GM21723 (cell line): ENCODE data around the gene PTPRZ1.

Experiments
- ATAC-seq: cut with Tn5 transposase; IDR thresholded peaks from one replicate; pipeline ENCODE4 v1.9.1; 2021; ENCODE audit warnings: mild to moderate bottlenecking, moderate library complexity; ENCODE audit not compliant: unreplicated experiment

PTPRZ1 gene

DNA sequence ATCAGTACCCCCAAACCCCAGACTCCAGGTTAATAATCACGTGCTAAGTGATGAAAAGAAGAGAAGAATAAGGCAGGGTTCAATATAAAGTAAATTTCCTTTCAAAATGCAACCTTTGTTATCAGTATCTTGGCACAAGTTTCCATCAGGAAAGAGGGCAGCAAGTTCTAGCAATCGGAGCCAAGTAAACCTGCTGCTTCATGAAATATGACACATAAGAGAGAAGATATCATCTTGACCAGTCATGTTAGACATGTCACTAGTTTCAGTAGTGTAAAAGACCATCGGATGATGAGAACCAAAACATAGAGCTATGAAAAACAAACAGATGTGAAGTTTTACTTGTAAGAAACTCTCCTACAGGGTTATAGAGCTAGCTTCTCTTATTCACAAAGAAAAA lies 227.1 kb downstream of the PTPRZ1 start:
- no peak for ATAC-seq

DNA sequence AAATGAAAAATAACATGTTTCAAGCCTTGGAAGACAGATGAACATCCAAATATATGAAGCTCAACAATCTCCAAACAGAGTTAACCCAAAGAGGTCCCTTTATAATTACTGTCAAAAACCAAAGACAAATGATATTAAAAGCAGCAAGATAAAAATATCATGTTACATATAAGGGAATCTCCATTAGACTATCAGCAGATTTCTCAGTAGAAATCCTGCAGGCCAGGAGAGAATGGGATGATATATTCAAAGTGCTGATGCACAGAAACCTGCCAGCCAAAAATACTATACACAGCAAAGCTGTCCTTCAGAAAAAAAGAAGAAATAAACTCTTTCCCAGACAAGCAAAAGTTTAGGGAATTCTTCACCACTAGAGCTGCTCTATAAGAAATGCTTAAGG lies 230.1 kb downstream of the PTPRZ1 start:
- no peak for ATAC-seq
